PC-3 (cell line): ENCODE results near the gene GHDC. TPM values are rescaled to one million over a fixed set of nuclear protein-coding genes. Genes with fewer than 3 reads are reported as not detected.

Source experiments
- ATAC-seq: fragments of 200-7000 bp; cut with Tn5 transposase; 2 replicates; pipeline ENCODE4 v1.9.1; 2020; ENCODE audit warnings: mild to moderate bottlenecking, moderate library complexity
- BruUV-seq: library from RNA; stranded (reverse); fragments of 400-500 nt; replicated peaks from 2 replicates; lab custom pipeline; 2021; lab: Mats Ljungman, UMichigan
- CTCF ChIA-PET: fragments of 300-600 bp; sonication (Branson Sonifier 250); formaldehyde crosslinking; loops from one replicate; lab custom pipeline; 2022; ENCODE audit warnings: antibody characterized with exemption; lab: Charles Lee
- POLR2A ChIA-PET: fragments of 300-600 bp; sonication (Branson Sonifier 250); formaldehyde crosslinking; loops from one replicate; lab custom pipeline; 2022; ENCODE audit warnings: antibody characterized with exemption; ENCODE audit not compliant: unreplicated experiment; lab: Charles Lee
- DNase-seq: peaks from one replicate; pipeline ENCODE4 v3.0.0-alpha.2; 2015
- H2AFZ ChIP-seq: fragments of 300-600 bp; sonication (generic); 2 replicates; pipeline ENCODE4 v1.6.0; 2016; ENCODE audit warnings: antibody characterized with exemption, low read length
- H3F3A ChIP-seq: fragments of 300-600 bp; sonication (generic); one replicate; pipeline ENCODE4 v1.6.0; 2017; ENCODE audit warnings: antibody characterized with exemption, low read length, control low read depth, mild to moderate bottlenecking; ENCODE audit not compliant: unreplicated experiment
- H3K27ac ChIP-seq: fragments of 300-600 bp; sonication (generic); 2 replicates; pipeline ENCODE4 v1.5.1; 2016; ENCODE audit warnings: mild to moderate bottlenecking, low read length
- H3K27me3 ChIP-seq: fragments of 300-600 bp; sonication (generic); 2 replicates; pipeline ENCODE4 v1.6.1; 2016; ENCODE audit warnings: low read length, mixed read lengths
- H3K36me3 ChIP-seq: fragments of 300-600 bp; sonication (generic); 2 replicates; pipeline ENCODE4 v1.6.1; 2016; ENCODE audit warnings: low read depth, mixed run types, low read length, mixed read lengths
- H3K4me1 ChIP-seq: fragments of 300-600 bp; sonication (generic); 2 replicates; pipeline ENCODE4 v1.5.1; 2016; ENCODE audit warnings: low read length; ENCODE audit not compliant: insufficient read depth
- H3K4me2 ChIP-seq: fragments of 300-600 bp; sonication (generic); 2 replicates; pipeline ENCODE4 v1.6.0; 2016; ENCODE audit warnings: low read length
- H3K4me3 ChIP-seq: fragments of 300-600 bp; sonication (generic); 2 replicates; pipeline ENCODE4 v1.5.1; 2016; ENCODE audit warnings: mild to moderate bottlenecking, low read length, mixed read lengths
- H3K79me2 ChIP-seq: fragments of 300-600 bp; sonication (generic); 2 replicates; pipeline ENCODE4 v1.6.1; 2017; ENCODE audit warnings: low read length, mixed read lengths
- H3K9ac ChIP-seq: fragments of 300-600 bp; sonication (generic); 2 replicates; pipeline ENCODE4 v1.6.0; 2016; ENCODE audit warnings: mild to moderate bottlenecking, low read length
- H3K9me2 ChIP-seq: fragments of 300-600 bp; sonication (generic); replicated peaks from 2 replicates; pipeline ENCODE4 v1.6.1; 2016; ENCODE audit warnings: mixed run types, low read length, mixed read lengths
- H3K9me3 ChIP-seq: fragments of 300-600 bp; sonication (generic); 2 replicates; pipeline ENCODE4 v1.6.1; 2016; ENCODE audit warnings: low read length, mixed read lengths
- H4K20me1 ChIP-seq: fragments of 300-600 bp; sonication (generic); 2 replicates; pipeline ENCODE4 v1.6.1; 2016; ENCODE audit warnings: low read length, mixed read lengths
- EZH2 ChIP-seq: fragments of 300-600 bp; sonication (generic); IDR thresholded peaks from one replicate; pipeline ENCODE4 v1.6.1; 2017; ENCODE audit warnings: antibody characterized with exemption, mild to moderate bottlenecking, low read length; ENCODE audit not compliant: unreplicated experiment
- EZH2phosphoT487 ChIP-seq: fragments of 300-600 bp; sonication (generic); IDR thresholded peaks from 2 replicates; pipeline ENCODE4 v1.6.1; 2018; ENCODE audit warnings: mild to moderate bottlenecking, antibody characterized with exemption, low read length, borderline replicate concordance
- intact Hi-C: fragments of 100-400 bp; cut with micrococcal nuclease; formaldehyde crosslinking; loops from 2 replicates; pipeline ENCODE4 v1.9.0; 2023
- total RNA-seq: library from RNA; depleted of rRNA; stranded (reverse); fragments of >200 nt; gene quantifications from 2 replicates; pipeline ENCODE4 v1.2.3, GENCODE V29; 2014
- TF ChIP-seq, protein P1 (sequence below): fragments of 300-600 bp; sonication (generic); conservative IDR thresholded peaks from 2 replicates; pipeline ENCODE4 v1.5.1; 2017; ENCODE audit warnings: antibody characterized with exemption, low read depth, mild to moderate bottlenecking, low read length

Gene GHDC
- total RNA-seq, 1 experiment from 2014 or later, result not detected

DNA sequence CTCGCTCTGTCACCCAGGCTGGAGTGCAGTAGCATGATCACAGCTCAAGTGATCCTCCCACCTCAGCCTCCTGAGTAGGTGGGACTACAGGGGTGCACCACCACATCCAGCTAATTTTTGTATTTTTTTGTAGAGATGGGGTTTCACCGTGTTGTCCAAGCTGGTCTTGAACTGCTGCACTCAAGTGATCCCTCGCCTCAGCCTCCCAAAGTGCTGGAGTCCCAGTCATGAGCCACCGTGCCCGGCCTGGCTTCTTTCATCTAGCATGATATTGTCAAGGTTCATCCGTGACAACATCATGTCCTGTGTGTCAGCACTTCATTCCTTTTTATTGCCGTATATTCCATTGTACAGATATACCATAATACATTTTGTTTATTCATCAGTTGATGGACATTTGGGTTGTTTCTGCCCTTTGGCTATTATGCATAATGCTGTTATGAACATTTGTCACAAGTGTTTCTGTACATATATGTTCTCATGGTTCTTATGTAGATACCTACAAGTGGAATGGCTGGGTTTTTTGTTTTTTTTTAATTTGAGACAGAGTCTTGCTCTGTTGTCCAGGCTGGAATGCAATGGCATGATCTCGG lies 3.4 kb upstream of the GHDC start:
- Histone ChIP-seq H3F3A (no peaks in the 10 kb centered on the region), H4K20me1 (no peaks in the 10 kb centered on the region), H3K9me2 (no peaks in the 10 kb centered on the region), H3K9me3 (no peaks in the 10 kb centered on the region), H3K27ac (no peak overlapping the region), H2AFZ (no peak overlapping the region), H3K4me1 (no peaks in the 10 kb centered on the region), H3K79me2 (no peaks in the 10 kb centered on the region), H3K9ac (no peak overlapping the region), H3K4me2 (no peak overlapping the region), H3K4me3 (no peak overlapping the region), H3K27me3 (no peaks in the 10 kb centered on the region), H3K36me3 (no peaks in the 10 kb centered on the region)
- POLR2A ChIA-PET, result no interaction called here
- no peak for DNase-seq
- no peak for TF ChIP-seq EZH2
- TF ChIP-seq, protein P1, sequence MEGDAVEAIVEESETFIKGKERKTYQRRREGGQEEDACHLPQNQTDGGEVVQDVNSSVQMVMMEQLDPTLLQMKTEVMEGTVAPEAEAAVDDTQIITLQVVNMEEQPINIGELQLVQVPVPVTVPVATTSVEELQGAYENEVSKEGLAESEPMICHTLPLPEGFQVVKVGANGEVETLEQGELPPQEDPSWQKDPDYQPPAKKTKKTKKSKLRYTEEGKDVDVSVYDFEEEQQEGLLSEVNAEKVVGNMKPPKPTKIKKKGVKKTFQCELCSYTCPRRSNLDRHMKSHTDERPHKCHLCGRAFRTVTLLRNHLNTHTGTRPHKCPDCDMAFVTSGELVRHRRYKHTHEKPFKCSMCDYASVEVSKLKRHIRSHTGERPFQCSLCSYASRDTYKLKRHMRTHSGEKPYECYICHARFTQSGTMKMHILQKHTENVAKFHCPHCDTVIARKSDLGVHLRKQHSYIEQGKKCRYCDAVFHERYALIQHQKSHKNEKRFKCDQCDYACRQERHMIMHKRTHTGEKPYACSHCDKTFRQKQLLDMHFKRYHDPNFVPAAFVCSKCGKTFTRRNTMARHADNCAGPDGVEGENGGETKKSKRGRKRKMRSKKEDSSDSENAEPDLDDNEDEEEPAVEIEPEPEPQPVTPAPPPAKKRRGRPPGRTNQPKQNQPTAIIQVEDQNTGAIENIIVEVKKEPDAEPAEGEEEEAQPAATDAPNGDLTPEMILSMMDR, result no peak
- no peak for TF ChIP-seq EZH2phosphoT487
- intact Hi-C loops, result no loop called here
- CTCF ChIA-PET, result no interaction called here
- ATAC-seq, result no peak
- no TSS peak for BruUV-seq

DNA sequence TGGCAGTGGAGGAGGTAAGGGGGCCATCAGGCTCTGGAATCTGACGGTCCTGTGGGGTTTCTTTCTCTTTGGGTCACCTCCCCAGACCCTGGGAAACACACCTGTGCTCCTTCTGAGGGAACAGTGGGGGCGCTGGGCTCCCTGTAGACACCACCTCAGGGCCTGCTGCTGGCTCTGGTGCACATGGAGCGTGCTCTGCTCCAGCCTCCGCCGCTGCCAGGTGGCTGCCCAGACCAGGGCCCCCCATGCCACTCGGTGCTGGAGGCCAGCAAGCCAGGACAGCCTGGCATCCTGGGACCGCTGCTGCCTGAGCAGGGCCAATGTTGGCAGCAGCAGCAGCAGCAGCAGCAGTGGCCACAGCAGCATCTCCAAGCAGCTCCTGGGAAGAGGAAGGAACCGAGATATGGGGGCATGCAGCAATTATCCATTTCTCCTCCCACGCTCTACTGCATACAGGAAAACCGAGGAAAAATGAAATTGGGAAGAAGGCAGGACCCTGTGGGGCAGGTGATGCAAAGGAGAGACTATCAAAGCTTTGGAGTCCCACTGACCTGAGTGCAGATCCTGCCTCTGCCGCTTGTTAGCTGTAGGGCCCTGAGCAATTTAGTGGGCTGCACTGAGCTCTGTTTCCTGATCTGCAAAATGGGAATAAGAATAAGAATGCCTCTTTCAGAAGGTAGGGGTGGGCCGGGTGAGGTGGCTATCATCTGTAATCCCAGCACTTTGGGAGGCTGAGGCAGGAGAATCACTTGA lies 902 bp downstream of the GHDC start:
- H2AFZ ChIP-seq, result no peak overlapping the region
- no peaks in the 10 kb centered on the region for H3K9me2 ChIP-seq
- H3K4me1 ChIP-seq, result no peaks in the 10 kb centered on the region
- no peak for DNase-seq
- intact Hi-C loops, result no loop called here
- no peaks in the 10 kb centered on the region for H3K27me3 ChIP-seq
- H4K20me1 ChIP-seq, result no peaks in the 10 kb centered on the region
- POLR2A ChIA-PET, result no interaction called here
- TF ChIP-seq EZH2 (no peak), EZH2phosphoT487 (no peak)
- TF ChIP-seq, protein P1, result no peak
- no peak overlapping the region for H3K27ac ChIP-seq
- H3K9ac ChIP-seq, result no peak overlapping the region
- CTCF ChIA-PET, result no interaction called here
- BruUV-seq, result no TSS peak
- no peak for ATAC-seq
- no peaks in the 10 kb centered on the region for H3K36me3 ChIP-seq
- H3K9me3 ChIP-seq, result no peaks in the 10 kb centered on the region
- H3F3A ChIP-seq, result no peaks in the 10 kb centered on the region
- H3K4me3 ChIP-seq, result no peak overlapping the region
- H3K79me2 ChIP-seq, result no peaks in the 10 kb centered on the region
- no peak overlapping the region for H3K4me2 ChIP-seq
